K562 (cell line): Measurements from ENCODE around the gene SIRT4. TPM values are rescaled to one million over a fixed set of nuclear protein-coding genes. Genes with fewer than 3 reads are reported as not detected.
A peak's percentile ranks its signal among the peaks of the same experiment; 100 is the strongest.

Source experiments
- ATAC-seq: fragments of 200-7000 bp; cut with Tn5 transposase; 3 replicates; pipeline ENCODE4 v1.9.1; 2020; ENCODE audit warnings: moderate library complexity
- BruUV-seq: library from RNA; stranded (reverse); fragments of 400-500 nt; replicated peaks from 2 replicates; lab custom pipeline; 2021; lab: Mats Ljungman, UMichigan
- CTCF ChIA-PET: fragments of 300-600 bp; formaldehyde crosslinking; extraction: SDS; loops from one replicate; lab custom pipeline; 2021; ENCODE audit warnings: low intra/inter-chr PET ratio; lab: Yijun Ruan, JAX
- POLR2A ChIA-PET: fragments of 300-600, 350-650 bp; sonication (Branson Sonifier 250); formaldehyde crosslinking; extraction: SDS; loops from one replicate; lab custom pipeline; 2021; ENCODE audit warnings: antibody characterized with exemption, inconsistent platforms; lab: Yijun Ruan, JAX
- DNase-seq, 4 experiments: peaks; one replicate each; pipeline versions ENCODE4 v3.0.0 to v3.0.0-alpha.2; 2011 to 2018; ENCODE audit warnings: low spot score in 3 of 4, mixed read lengths in 3 of 4; ENCODE audit errors: extremely low read depth in 1 of 4
- FAIRE-seq: peaks from 2 replicates; lab custom pipeline; 2011; peaks lifted over from hg19 to GRCh38; lab: Jason Lieb, UNC
- H2AFZ ChIP-seq: 2 replicates; pipeline ENCODE4 v1.6.0; 2011; ENCODE audit warnings: low read depth, low read length, control low read depth, inconsistent platforms
- H3K27ac ChIP-seq: fragments of 200-600 bp; 3 replicates; pipeline ENCODE4 v1.8.0; 2011; ENCODE audit warnings: low read depth, mild to moderate bottlenecking, control low read depth, inconsistent platforms, low read length, moderate library complexity, mixed read lengths; ENCODE audit errors: extremely low read depth
- H3K27me3 ChIP-seq, 2 experiments: fragments of 300-600 bp in 1 of 2; 2 replicates in 1 of 2; 3 replicates in 1 of 2; pipeline versions ENCODE4 v1.6.0 to v1.8.0; 2011; ENCODE audit warnings: inconsistent platforms in 2 of 2, low read length in 2 of 2, mild to moderate bottlenecking in 1 of 2, mixed read lengths in 1 of 2, moderate library complexity in 1 of 2; ENCODE audit not compliant: control insufficient read depth in 2 of 2, insufficient read depth in 2 of 2
- H3K36me3 ChIP-seq: fragments of 300-600 bp; 3 replicates; pipeline ENCODE4 v1.8.0; 2011; ENCODE audit warnings: mild to moderate bottlenecking, low read length, inconsistent platforms; ENCODE audit not compliant: control insufficient read depth, insufficient read depth
- H3K4me1 ChIP-seq, 2 experiments: fragments of 200-600 bp in 1 of 2; replicated peaks in 1 of 2; 2 replicates in 1 of 2; 3 replicates in 1 of 2; pipeline versions ENCODE4 v1.5.1 to v1.8.0; 2011; ENCODE audit warnings: inconsistent platforms in 2 of 2, low read length in 2 of 2, mild to moderate bottlenecking in 1 of 2, mixed read lengths in 1 of 2, moderate library complexity in 1 of 2; ENCODE audit not compliant: control insufficient read depth in 2 of 2, insufficient read depth in 2 of 2
- H3K4me2 ChIP-seq: 2 replicates; pipeline ENCODE4 v1.6.1; 2011; ENCODE audit warnings: low read length, control low read depth, inconsistent platforms, mixed read lengths; ENCODE audit not compliant: insufficient read depth
- H3K4me3 ChIP-seq: fragments of 200-600 bp; sonication (generic), shearing (Covaris generic); 2 replicates; pipeline ENCODE4 v1.5.1; 2016; ENCODE audit warnings: control low read depth, inconsistent platforms
- H3K79me2 ChIP-seq: fragments of 200-600 bp; 3 replicates; pipeline ENCODE4 v1.8.0; 2011; ENCODE audit warnings: low read length, inconsistent platforms; ENCODE audit not compliant: control insufficient read depth, insufficient read depth
- H3K9ac ChIP-seq, 2 experiments: 2 replicates each; pipeline versions ENCODE4 v1.6.0 to v1.6.1; 2011; ENCODE audit warnings: low read depth in 2 of 2, low read length in 2 of 2, control low read depth in 1 of 2, inconsistent platforms in 1 of 2, mild to moderate bottlenecking in 1 of 2, mixed read lengths in 1 of 2; ENCODE audit not compliant: insufficient read depth in 1 of 2
- H3K9me1 ChIP-seq: one replicate; pipeline ENCODE4 v1.6.0; 2011; ENCODE audit warnings: inconsistent platforms, mild to moderate bottlenecking, low read length, moderate library complexity; ENCODE audit not compliant: control insufficient read depth, insufficient read depth
- H3K9me3 ChIP-seq: replicated peaks from 2 replicates; pipeline ENCODE4 v1.5.1; 2011; ENCODE audit warnings: low read depth, low read length, inconsistent platforms; ENCODE audit not compliant: control insufficient read depth, insufficient read depth
- H4K20me1 ChIP-seq: replicated peaks from 2 replicates; pipeline ENCODE4 v1.6.1; 2011; ENCODE audit warnings: low read length, inconsistent platforms, mixed read lengths; ENCODE audit not compliant: control insufficient read depth, insufficient read depth
- ADNP ChIP-seq: fragments of 200-800 bp; sonication (Bioruptor generic); IDR thresholded peaks from 2 replicates; pipeline ENCODE4 v1.6.1; 2016; ENCODE audit warnings: missing genetic modification characterization, missing compliant biosample characterization
- E2F4 ChIP-seq: sonication (generic); formaldehyde crosslinking; IDR thresholded peaks from 2 replicates; pipeline ENCODE4 v1.8.0; 2022; ENCODE audit warnings: mild to moderate bottlenecking, low read depth, missing genetic modification reagents
- ETV5 ChIP-seq: sonication (generic); formaldehyde crosslinking; IDR thresholded peaks from 2 replicates; pipeline ENCODE4 v1.4.0; 2020; ENCODE audit warnings: low read depth, mild to moderate bottlenecking, missing genetic modification reagents
- IRF2 ChIP-seq: sonication (generic); formaldehyde crosslinking; IDR thresholded peaks from 2 replicates; pipeline ENCODE4 v1.8.1; 2022; ENCODE audit warnings: mild to moderate bottlenecking, missing genetic modification reagents
- KDM1A ChIP-seq, 2 experiments: fragments of 450-650 bp; IDR thresholded peaks; 2 replicates each; pipeline ENCODE4 v1.6.1; 2016; ENCODE audit warnings: mild to moderate bottlenecking in 2 of 2
- KLF16 ChIP-seq: IDR thresholded peaks from 2 replicates; pipeline ENCODE4 v1.6.1; 2016; ENCODE audit warnings: antibody characterized with exemption
- MAFF ChIP-seq: IDR thresholded peaks from 2 replicates; pipeline ENCODE4 v1.6.1; 2012; ENCODE audit warnings: low read length, improper control_type of control experiment
- MEIS2 ChIP-seq: fragments of 450-650 bp; IDR thresholded peaks from 2 replicates; pipeline ENCODE4 v1.6.1; 2014; ENCODE audit warnings: mild to moderate bottlenecking; ENCODE audit not compliant: partially characterized antibody
- MLX ChIP-seq, 2 experiments: fragments of 450-650 bp in 1 of 2; sonication (generic) in 1 of 2; formaldehyde crosslinking; conservative IDR thresholded peaks; 2 replicates each; pipeline versions ENCODE4 v1.4.0 to v1.8.1; 2020 to 2022; ENCODE audit warnings: mild to moderate bottlenecking in 1 of 2, missing genetic modification reagents in 1 of 2
- RBM15 ChIP-seq: fragments of 200-400 bp; formaldehyde crosslinking; IDR thresholded peaks from 2 replicates; pipeline ENCODE4 v1.6.1; 2018; ENCODE audit warnings: mild to moderate bottlenecking, low read length, moderate library complexity; ENCODE audit not compliant: insufficient read depth
- ZNF212 ChIP-seq: fragments of 450-650 bp; formaldehyde crosslinking; IDR thresholded peaks from 2 replicates; pipeline ENCODE4 v1.4.0; 2020; ENCODE audit warnings: mild to moderate bottlenecking
- ZNF609 ChIP-seq: sonication (generic); formaldehyde crosslinking; IDR thresholded peaks from 2 replicates; pipeline ENCODE4 v1.8.1; 2023; ENCODE audit warnings: missing genetic modification reagents, mild to moderate bottlenecking, borderline replicate concordance
- ZNF830 ChIP-seq: fragments of 250-450 bp; sonication (Bioruptor Pico); IDR thresholded peaks from 2 replicates; pipeline ENCODE4 v1.5.0; 2021; ENCODE audit warnings: mild to moderate bottlenecking
- WGBS: fragments of 100-300 bp; shearing (Covaris generic); methylation state at CpG from one replicate; pipeline ENCODE4 v1.1.6; 2016; ENCODE audit warnings: low coverage, mixed read lengths; ENCODE audit not compliant: insufficient coverage; ENCODE audit errors: missing lambda C conversion rate; 5-methylcytosine and 5-hydroxymethylcytosine counted together
- in situ Hi-C: fragments of 300-500 bp; cut with MboI; formaldehyde crosslinking; loops from 4 replicates; pipeline ENCODE4 v1.15.0; 2018; ENCODE audit warnings: inconsistent platforms, mixed read lengths
- intact Hi-C: fragments of 100-400 bp; cut with micrococcal nuclease; formaldehyde crosslinking; loops from 2 replicates; pipeline ENCODE4 v1.14.2; 2022
- polyA plus RNA-seq, 8 experiments: library from polyadenylated mRNA; depleted of rRNA in 4 of 8; stranded (reverse) in 5 of 8; unstranded in 3 of 8; fragments of >200 nt; fragmentation: Nextera tagmentation in 2 of 8; fragmentation: Illumina TruSeq in 1 of 8; extraction: Ambion mirVana in 2 of 8; extraction: Trizol in 1 of 8; gene quantifications; 2 replicates each; pipeline versions ENCODE4 v1.2.1 to v1.2.3, GENCODE V29; 2011 to 2014; ENCODE audit warnings: inconsistent platforms in 1 of 8, missing spikeins in 1 of 8
- total RNA-seq, 7 experiments: library from RNA; depleted of rRNA in 6 of 7; stranded (reverse); fragments of >200 nt in 6 of 7; fragmentation: Illumina TruSeq in 2 of 7; extraction: Trizol in 2 of 7; gene quantifications; 2 replicates each; pipeline versions ENCODE4 v1.2.1 to v1.2.3, GENCODE V29; 2011 to 2021; ENCODE audit warnings: low replicate concordance in 1 of 7

SIRT4 gene
- total and polyA plus RNA-seq, 9 of the 15 experiments (the other 6 are each of a cell fraction or from before 2014, with no cell fraction given): 0.86 to 5.2 (median 2.4) TPM

- whole genome bisulfite sequencing: under 1% methylated on average over 29 of the region's 29 CpGs
- peak; percentile 76 for ATAC-seq
- Histone ChIP-seq H3K4me3 (peak within 1 kb of the TSS; percentile 44), H3K27ac (peak within 1 kb of the TSS; percentile 100), H3K27me3 (no peaks in the 10 kb centered on the region), H3K9me1 (no peaks in the 10 kb centered on the region), H3K9me3 (no peaks in the 10 kb centered on the region), H3K9ac (peak within 1 kb of the TSS; percentile 93 to 95), H3K36me3 (no peaks in the 10 kb centered on the region), H3K79me2 (no peaks in the 10 kb centered on the region), H3K4me1 (peaks cover 8 to 18% of the 10 kb centered on the region in 2 experiments; a peak in 4 of 5 replicates), H3K4me2 (peak within 1 kb of the TSS; percentile 79), H4K20me1 (no peaks in the 10 kb centered on the region), H2AFZ (peak within 1 kb of the TSS; percentile 78)
- POLR2A ChIA-PET: interaction anchor here (0.6 to 7.2 kb wide), 63 partner anchors 7 to 1774 kb away, joined by 3 to 420 read pairs (median 6); partner anchors contain the start of genes BICDL1, COQ5, COX6A1 and DYNLL1
- peak; percentile 54 to 94 (median 61) for DNase-seq
- in situ Hi-C loops (no loop called here), intact Hi-C loops (loop anchor here (1.0 to 10.0 kb wide), 2 partner anchors 24 to 178 kb away; partner anchors contain the start of gene RAB35)
- TSS peak; percentile 82 for BruUV-seq
- CTCF ChIA-PET: no interaction called here
- FAIRE-seq: peak; percentile 83
- TF ChIP-seq ADNP (tag) (no peak; the same call in 1 of the 2 replicates), MLX (CRISPR knock-in tag; conservative IDR thresholded peaks at IDR 0.05) (no peak), MAFF (peak; percentile 31), MEIS2 (peak; percentile 25), ETV5 (CRISPR knock-in tag) (no peak), ZNF830 (CRISPR knock-in tag) (peak; percentile 14; the same call in 1 of the 2 replicates), RBM15 (no peak), ZNF212 (no peak), E2F4 (CRISPR knock-in tag) (no peak), IRF2 (CRISPR knock-in tag) (no peak), KLF16 (peak; percentile 48; the same call in 1 of the 2 replicates), KDM1A (IDR thresholded peaks at IDR 0.05) (peak; percentile 49 to 71; a peak in 2 of 4 replicates), ZNF609 (no peak)
Measured at GRCh38 chr12:120292661-120293531, 9.2 kb upstream of the SIRT4 start, which contains the start of gene RNU4-1. Gene RNU4-1 (minus strand): TSS chr12:120293237.
